Measurements from ENCODE around the gene BLVRB. TPM values are rescaled to one million over a fixed set of nuclear protein-coding genes. Genes with fewer than 3 reads are reported as not detected.

Gene BLVRB
- total and polyA plus RNA-seq, 9 of the 15 experiments (the other 6 are each of a cell fraction or from before 2014, with no cell fraction given) = 81.1 to 749 (median 331) TPM

GRCh38 chr19:40506099-40506498, 40.6 kb upstream of the BLVRB start:
- in situ Hi-C loops (cut with MboI) = no loop called here
- H3K9me1 ChIP-seq (ENCODE audit: control insufficient read depth, insufficient read depth, low read length) = no peaks in the 10 kb centered on the region
- H3K4me3 ChIP-seq = no peak overlapping the region
- no TSS peak for BruUV-seq (replicated peaks)
- H3K79me2 ChIP-seq (ENCODE audit: control insufficient read depth, insufficient read depth, low read length) = no peaks in the 10 kb centered on the region
- DNase-seq (ENCODE audit: extremely low read depth in 1 of 4, low spot score in 3 of 4) (no peak), ATAC-seq (no peak), FAIRE-seq (no peak)
- H2AFZ ChIP-seq (ENCODE audit: low read depth, low read length) = no peak overlapping the region
- H3K27ac ChIP-seq (ENCODE audit: extremely low read depth, low read depth, low read length) = no peak overlapping the region
- WGBS (ENCODE audit: insufficient coverage, low coverage, missing lambda C conversion rate) = 36% methylated on average over 9 of the region's 9 CpGs
- H4K20me1 ChIP-seq (replicated peaks; ENCODE audit: control insufficient read depth, insufficient read depth, low read length) = no peaks in the 10 kb centered on the region
- H3K4me2 ChIP-seq (ENCODE audit: insufficient read depth, low read length) = no peak overlapping the region
- peaks cover 0 to 8% of the 10 kb centered on the region in 2 experiments; a peak in 2 of 5 replicates for H3K27me3 ChIP-seq (ENCODE audit: control insufficient read depth in 2 of 2, insufficient read depth in 2 of 2, low read length in 2 of 2)
- H3K36me3 ChIP-seq (ENCODE audit: control insufficient read depth, insufficient read depth, low read length) = no peaks in the 10 kb centered on the region
- ChIA-PET POLR2A (interaction anchor here (0.6 to 1.9 kb wide), 3 partner anchors 11 to 13 kb away, joined by 3 to 5 read pairs (median 4); no protein-coding TSS in a partner anchor), CTCF (ENCODE audit: low intra/inter-chr PET ratio) (no interaction called here)
- H3K4me1 ChIP-seq (replicated peaks in 1 of 2; ENCODE audit: control insufficient read depth in 2 of 2, insufficient read depth in 2 of 2, low read length in 2 of 2) = peaks cover 6 to 17% of the 10 kb centered on the region in 2 experiments; a peak in 3 of 5 replicates
- TF ChIP-seq SNIP1 (IDR thresholded peaks at IDR 0.05; ENCODE audit: low read depth) = no peak
- TF ChIP-seq, protein P1, sequence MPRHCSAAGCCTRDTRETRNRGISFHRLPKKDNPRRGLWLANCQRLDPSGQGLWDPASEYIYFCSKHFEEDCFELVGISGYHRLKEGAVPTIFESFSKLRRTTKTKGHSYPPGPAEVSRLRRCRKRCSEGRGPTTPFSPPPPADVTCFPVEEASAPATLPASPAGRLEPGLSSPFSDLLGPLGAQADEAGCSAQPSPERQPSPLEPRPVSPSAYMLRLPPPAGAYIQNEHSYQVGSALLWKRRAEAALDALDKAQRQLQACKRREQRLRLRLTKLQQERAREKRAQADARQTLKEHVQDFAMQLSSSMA (CRISPR knock-in tag; IDR thresholded peaks at IDR 0.05) = no peak
- H3K9me3 ChIP-seq (replicated peaks; ENCODE audit: control insufficient read depth, insufficient read depth, low read depth, low read length) = no peaks in the 10 kb centered on the region
- intact Hi-C loops (cut with micrococcal nuclease) = no loop called here
- H3K9ac ChIP-seq (ENCODE audit: insufficient read depth in 1 of 2, low read depth in 2 of 2, low read length in 2 of 2) = peak overlapping the region in 1 of 2 experiments; percentile 71; a peak in 2 of 4 replicates

DNA sequence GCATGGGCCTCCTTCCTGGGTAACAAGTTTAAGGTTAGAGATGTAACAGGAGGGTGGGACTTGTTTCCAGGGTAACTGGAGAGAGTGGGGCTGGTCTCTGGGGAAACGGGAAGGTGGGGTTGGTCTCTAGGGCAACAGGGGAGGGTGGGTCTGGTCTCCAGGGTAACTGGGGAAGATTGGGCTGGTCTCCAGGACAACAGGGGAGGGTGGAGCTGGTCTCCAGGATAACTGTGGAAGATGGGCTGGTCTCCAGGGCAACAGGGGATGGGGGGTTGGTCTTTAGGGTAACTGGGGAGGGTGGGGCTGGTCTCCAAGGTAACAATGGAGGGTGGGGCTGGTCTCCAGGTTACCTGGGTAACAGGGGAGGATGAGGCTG, 37.8 kb upstream of the BLVRB start:
- no peaks in the 10 kb centered on the region for H3K9me3 ChIP-seq (replicated peaks; ENCODE audit: control insufficient read depth, insufficient read depth, low read depth, low read length)
- TF ChIP-seq HES1 (IDR thresholded peaks at IDR 0.05; ENCODE audit: low read depth) (no peak), CSDE1 (IDR thresholded peaks at IDR 0.05) (peak in 1 of 2 experiments; percentile 68; a peak in 2 of 4 replicates), RAD21 (CRISPR knock-in tag; conservative IDR thresholded peaks at IDR 0.05 in 1 of 2, IDR thresholded peaks at IDR 0.05 in 1 of 2) (no peak), YBX1 (IDR thresholded peaks at IDR 0.05) (no peak), CTCF (IDR thresholded peaks at IDR 0.05 in 2 of 3, conservative IDR thresholded peaks at IDR 0.05 in 1 of 3; ENCODE audit: insufficient read depth in 2 of 3, low read depth in 1 of 3, low read length in 3 of 3) (no peak), HMBOX1 (IDR thresholded peaks at IDR 0.05) (no peak), MCM7 (IDR thresholded peaks at IDR 0.05) (no peak), KDM2B (CRISPR knock-in tag; IDR thresholded peaks at IDR 0.05) (no peak)
- TF ChIP-seq, protein P2, sequence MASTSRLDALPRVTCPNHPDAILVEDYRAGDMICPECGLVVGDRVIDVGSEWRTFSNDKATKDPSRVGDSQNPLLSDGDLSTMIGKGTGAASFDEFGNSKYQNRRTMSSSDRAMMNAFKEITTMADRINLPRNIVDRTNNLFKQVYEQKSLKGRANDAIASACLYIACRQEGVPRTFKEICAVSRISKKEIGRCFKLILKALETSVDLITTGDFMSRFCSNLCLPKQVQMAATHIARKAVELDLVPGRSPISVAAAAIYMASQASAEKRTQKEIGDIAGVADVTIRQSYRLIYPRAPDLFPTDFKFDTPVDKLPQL (IDR thresholded peaks at IDR 0.05; ENCODE audit: extremely low read depth, insufficient read length) = no peak

More for the DNA sequence above, 37.8 kb upstream of the BLVRB start:
- H4K20me1 ChIP-seq (replicated peaks; ENCODE audit: control insufficient read depth, insufficient read depth, low read length) = no peaks in the 10 kb centered on the region
- FAIRE-seq = no peak
- WGBS (ENCODE audit: insufficient coverage, low coverage, missing lambda C conversion rate) = 11% methylated on average over 1 of the region's 1 CpG
- no peaks in the 10 kb centered on the region for H3K79me2 ChIP-seq (ENCODE audit: control insufficient read depth, insufficient read depth, low read length)
- BruUV-seq (replicated peaks) = no TSS peak
- H3K4me1 ChIP-seq (replicated peaks in 1 of 2; ENCODE audit: control insufficient read depth in 2 of 2, insufficient read depth in 2 of 2, low read length in 2 of 2) = peaks cover 2 to 11% of the 10 kb centered on the region in 2 experiments; a peak in 3 of 5 replicates
- no peak overlapping the region for H3K4me3 ChIP-seq
- H3K27ac ChIP-seq (ENCODE audit: extremely low read depth, low read depth, low read length) = no peak overlapping the region
- intact Hi-C loops (cut with micrococcal nuclease) (no loop called here), in situ Hi-C loops (cut with MboI) (no loop called here)
- no peak overlapping the region for H3K9ac ChIP-seq (ENCODE audit: insufficient read depth in 1 of 2, low read depth in 2 of 2, low read length in 2 of 2)
- H3K9me1 ChIP-seq (ENCODE audit: control insufficient read depth, insufficient read depth, low read length) = no peaks in the 10 kb centered on the region
- POLR2A ChIA-PET = no interaction called here
- H2AFZ ChIP-seq (ENCODE audit: low read depth, low read length) = no peak overlapping the region
- DNase-seq (ENCODE audit: extremely low read depth in 1 of 4, low spot score in 3 of 4) = peak; percentile 32 to 49 (median 45)
- H3K27me3 ChIP-seq (ENCODE audit: control insufficient read depth in 2 of 2, insufficient read depth in 2 of 2, low read length in 2 of 2) = peaks cover 0 to 8% of the 10 kb centered on the region in 2 experiments; a peak in 2 of 5 replicates
- H3K36me3 ChIP-seq (ENCODE audit: control insufficient read depth, insufficient read depth, low read length) = no peaks in the 10 kb centered on the region
- ATAC-seq = peak; percentile 71
- H3K4me2 ChIP-seq (ENCODE audit: insufficient read depth, low read length) = no peak overlapping the region
- CTCF ChIA-PET (ENCODE audit: low intra/inter-chr PET ratio) = no interaction called here

All from K562 (cell line).